ENCODE results near the gene ITGA5. TPM values are rescaled to one million over a fixed set of nuclear protein-coding genes. Genes with fewer than 3 reads are reported as not detected.

The ITGA5 gene
- polyA plus RNA-seq, 1 donor (not counting 4 experiments of a cell fraction or from before 2014, with no cell fraction given): 47.9 TPM

DNA sequence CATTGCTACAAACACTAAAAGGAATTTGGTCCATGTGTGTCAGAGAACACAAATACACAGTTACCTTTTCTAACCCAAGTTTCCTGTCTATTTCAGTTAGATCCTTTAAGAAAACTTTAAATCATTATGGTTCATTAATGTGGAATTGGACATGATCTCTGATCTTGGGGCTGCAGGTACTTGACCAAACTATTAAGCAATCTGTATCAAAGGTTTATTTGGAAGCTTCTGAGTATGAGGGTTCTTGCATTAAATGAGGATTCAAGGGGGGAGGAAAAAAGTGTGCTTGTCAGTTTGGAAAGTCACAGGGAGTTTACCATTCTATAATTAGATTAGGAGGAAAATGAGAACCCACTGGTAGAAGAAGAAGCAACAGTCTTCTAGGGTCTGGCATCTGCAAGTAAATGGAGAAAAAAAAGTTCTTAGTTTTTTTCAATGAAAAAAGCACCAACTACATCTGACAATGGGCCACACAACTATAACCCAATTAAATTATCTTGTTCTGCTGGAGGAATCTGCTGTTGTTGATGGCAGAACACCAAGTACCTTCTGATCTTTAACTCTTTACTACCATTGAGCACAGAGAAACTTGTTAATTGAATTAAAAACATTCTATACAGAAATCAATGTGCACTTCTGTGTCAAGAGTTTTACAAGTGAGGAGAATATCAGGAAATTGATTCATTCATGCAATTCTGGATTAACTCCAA is 36.8 kb upstream of the ITGA5 start:
- H3K9me1 ChIP-seq (ENCODE audit: control insufficient read depth, extremely low read depth, insufficient read depth, low read length): no peaks in the 10 kb centered on the region
- no peak for FAIRE-seq
- dilution Hi-C loops (cut with MboI; ENCODE audit: extremely low pct_ligation_motif_present, low sequenced_read_pairs): no loop called here
- H3K36me3 ChIP-seq (ENCODE audit: control insufficient read depth in 2 of 2, extremely low read depth in 1 of 2, insufficient read depth in 2 of 2, low read length in 2 of 2): no peaks in the 10 kb centered on the region
- no peaks in the 10 kb centered on the region for H4K20me1 ChIP-seq (ENCODE audit: control insufficient read depth, extremely low read depth, insufficient read depth, low read length)
- H2AFZ ChIP-seq (ENCODE audit: control insufficient read depth, low read length): no peak overlapping the region
- TF ChIP-seq, protein P1, sequence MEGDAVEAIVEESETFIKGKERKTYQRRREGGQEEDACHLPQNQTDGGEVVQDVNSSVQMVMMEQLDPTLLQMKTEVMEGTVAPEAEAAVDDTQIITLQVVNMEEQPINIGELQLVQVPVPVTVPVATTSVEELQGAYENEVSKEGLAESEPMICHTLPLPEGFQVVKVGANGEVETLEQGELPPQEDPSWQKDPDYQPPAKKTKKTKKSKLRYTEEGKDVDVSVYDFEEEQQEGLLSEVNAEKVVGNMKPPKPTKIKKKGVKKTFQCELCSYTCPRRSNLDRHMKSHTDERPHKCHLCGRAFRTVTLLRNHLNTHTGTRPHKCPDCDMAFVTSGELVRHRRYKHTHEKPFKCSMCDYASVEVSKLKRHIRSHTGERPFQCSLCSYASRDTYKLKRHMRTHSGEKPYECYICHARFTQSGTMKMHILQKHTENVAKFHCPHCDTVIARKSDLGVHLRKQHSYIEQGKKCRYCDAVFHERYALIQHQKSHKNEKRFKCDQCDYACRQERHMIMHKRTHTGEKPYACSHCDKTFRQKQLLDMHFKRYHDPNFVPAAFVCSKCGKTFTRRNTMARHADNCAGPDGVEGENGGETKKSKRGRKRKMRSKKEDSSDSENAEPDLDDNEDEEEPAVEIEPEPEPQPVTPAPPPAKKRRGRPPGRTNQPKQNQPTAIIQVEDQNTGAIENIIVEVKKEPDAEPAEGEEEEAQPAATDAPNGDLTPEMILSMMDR (optimal IDR thresholded peaks at IDR 0.05 in 1 of 3, IDR thresholded peaks at IDR 0.05 in 1 of 3, conservative IDR thresholded peaks at IDR 0.05 in 1 of 3; ENCODE audit: extremely low read depth in 1 of 3, insufficient read depth in 2 of 3, low read length in 3 of 3): no peak
- TF ChIP-seq EZH2 (IDR thresholded peaks at IDR 0.05; ENCODE audit: low read length): no peak
- H3K9ac ChIP-seq (ENCODE audit: control insufficient read depth, extremely low read depth, insufficient read depth, low read length): no peak overlapping the region
- H3K4me1 ChIP-seq (ENCODE audit: control insufficient read depth, extremely low read depth, insufficient read depth, low read length): no peaks in the 10 kb centered on the region
- H3K79me2 ChIP-seq (ENCODE audit: control insufficient read depth, insufficient read depth, low read length): no peaks in the 10 kb centered on the region
- no peak for DNase-seq (ENCODE audit: low read depth, low spot score)
- H3K9me3 ChIP-seq (ENCODE audit: control insufficient read depth, low read depth, low read length): no peaks in the 10 kb centered on the region
- no peaks in the 10 kb centered on the region for H3K27me3 ChIP-seq (ENCODE audit: control insufficient read depth, extremely low read depth, insufficient read depth, low read length)
- no peak overlapping the region for H3K27ac ChIP-seq (ENCODE audit: control insufficient read depth, insufficient read depth, low read length)
- no peak overlapping the region for H3K4me3 ChIP-seq (ENCODE audit: control insufficient read depth in 2 of 3, extremely low read depth in 1 of 3, insufficient read depth in 2 of 3, low read depth in 1 of 3, low read length in 3 of 3)
- no peak overlapping the region for H3K4me2 ChIP-seq (ENCODE audit: control insufficient read depth, extremely low read depth, insufficient read depth, low read depth, low read length)

DNA sequence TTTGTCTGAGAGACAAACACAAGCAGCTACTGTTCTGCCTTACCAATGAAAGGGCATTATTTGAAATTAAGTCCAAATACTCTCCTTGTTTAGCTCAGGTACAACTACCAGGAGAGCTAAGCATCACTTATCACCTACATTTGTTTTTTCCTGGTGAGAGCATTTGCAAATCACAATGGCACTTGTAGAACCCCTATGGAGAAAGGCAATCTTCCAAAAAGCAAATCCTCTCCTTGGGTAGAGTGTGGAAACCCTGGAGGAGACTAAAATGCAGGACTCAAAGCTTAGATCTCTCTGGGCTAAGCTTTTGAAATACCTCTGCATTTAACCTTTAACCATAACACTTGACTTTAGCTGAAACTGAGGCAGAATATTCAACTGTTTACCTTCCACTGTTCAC is 33.6 kb upstream of the ITGA5 start:
- dilution Hi-C loops (cut with MboI; ENCODE audit: extremely low pct_ligation_motif_present, low sequenced_read_pairs): no loop called here
- H3K9ac ChIP-seq (ENCODE audit: control insufficient read depth, extremely low read depth, insufficient read depth, low read length): no peak overlapping the region
- no peaks in the 10 kb centered on the region for H4K20me1 ChIP-seq (ENCODE audit: control insufficient read depth, extremely low read depth, insufficient read depth, low read length)
- H3K9me1 ChIP-seq (ENCODE audit: control insufficient read depth, extremely low read depth, insufficient read depth, low read length): no peaks in the 10 kb centered on the region
- no peaks in the 10 kb centered on the region for H3K4me1 ChIP-seq (ENCODE audit: control insufficient read depth, extremely low read depth, insufficient read depth, low read length)
- TF ChIP-seq, protein P1 (optimal IDR thresholded peaks at IDR 0.05 in 1 of 3, IDR thresholded peaks at IDR 0.05 in 1 of 3, conservative IDR thresholded peaks at IDR 0.05 in 1 of 3; ENCODE audit: extremely low read depth in 1 of 3, insufficient read depth in 2 of 3, low read length in 3 of 3): no peak
- no peak for TF ChIP-seq EZH2 (IDR thresholded peaks at IDR 0.05; ENCODE audit: low read length)
- no peak overlapping the region for H3K4me3 ChIP-seq (ENCODE audit: control insufficient read depth in 2 of 3, extremely low read depth in 1 of 3, insufficient read depth in 2 of 3, low read depth in 1 of 3, low read length in 3 of 3)
- DNase-seq (ENCODE audit: low read depth, low spot score): no peak
- no peaks in the 10 kb centered on the region for H3K79me2 ChIP-seq (ENCODE audit: control insufficient read depth, insufficient read depth, low read length)
- no peak overlapping the region for H3K4me2 ChIP-seq (ENCODE audit: control insufficient read depth, extremely low read depth, insufficient read depth, low read depth, low read length)
- no peaks in the 10 kb centered on the region for H3K9me3 ChIP-seq (ENCODE audit: control insufficient read depth, low read depth, low read length)
- no peaks in the 10 kb centered on the region for H3K27me3 ChIP-seq (ENCODE audit: control insufficient read depth, extremely low read depth, insufficient read depth, low read length)
- no peak for FAIRE-seq
- no peak overlapping the region for H3K27ac ChIP-seq (ENCODE audit: control insufficient read depth, insufficient read depth, low read length)
- no peak overlapping the region for H2AFZ ChIP-seq (ENCODE audit: control insufficient read depth, low read length)
- H3K36me3 ChIP-seq (ENCODE audit: control insufficient read depth in 2 of 2, extremely low read depth in 1 of 2, insufficient read depth in 2 of 2, low read length in 2 of 2): no peaks in the 10 kb centered on the region
